ENCODE data around the gene DDX43. TPM values are rescaled to one million over a fixed set of nuclear protein-coding genes. Genes with fewer than 3 reads are reported as not detected.
"Not testable (repeated sequence)": the region's sequence is repeated elsewhere in the genome, so short reads cannot be mapped to it uniquely, and the experiment has no call there.

DDX43 gene
- polyA plus RNA-seq, 1 experiment = 0.13 TPM

- ChIA-PET POLR2A (no interaction called here), CTCF (interaction anchor here (0.6 kb wide), 1 partner anchor 49 kb away, joined by 3 read pairs; no protein-coding TSS in a partner anchor)
- H3K27me3 ChIP-seq (ENCODE audit: control insufficient read depth, insufficient read depth, low read length) = no peaks in the 10 kb centered on the region
- DNase-seq (ENCODE audit: low read depth) = no peak
- no peak for TF ChIP-seq CTCF (IDR thresholded peaks at IDR 0.05; ENCODE audit: insufficient read depth, low read depth, low read length)
- no peak overlapping the region for H3K4me3 ChIP-seq (ENCODE audit: low read depth, low read length)
- H3K36me3 ChIP-seq (ENCODE audit: control insufficient read depth, insufficient read depth, low read length) = no peaks in the 10 kb centered on the region
These were observed 61.4 kb downstream of the DDX43 start for GRCh38 chr6:73455865-73456629.

GRCh38 chr6:73459474-73459873 lies 64.8 kb downstream of the DDX43 start:
- CTCF ChIA-PET; DNase-seq (ENCODE audit: low read depth); POLR2A ChIA-PET; H3K27me3 ChIP-seq (ENCODE audit: control insufficient read depth, insufficient read depth, low read length); H3K4me3 ChIP-seq (ENCODE audit: low read depth, low read length); H3K36me3 ChIP-seq (ENCODE audit: control insufficient read depth, insufficient read depth, low read length): not testable (repeated sequence)

- Histone ChIP-seq H3K36me3 (ENCODE audit: control insufficient read depth, insufficient read depth, low read length) (no peaks in the 10 kb centered on the region), H3K4me3 (ENCODE audit: low read depth, low read length) (no peak overlapping the region), H3K27me3 (ENCODE audit: control insufficient read depth, insufficient read depth, low read length) (no peaks in the 10 kb centered on the region)
- CTCF ChIA-PET = no interaction called here
- POLR2A ChIA-PET = no interaction called here
- no peak for TF ChIP-seq CTCF (IDR thresholded peaks at IDR 0.05; ENCODE audit: insufficient read depth, low read depth, low read length)
- no peak for DNase-seq (ENCODE audit: low read depth)
These were observed 65.4 kb downstream of the DDX43 start for GRCh38 chr6:73460056-73460455.

- no peak for TF ChIP-seq CTCF (IDR thresholded peaks at IDR 0.05; ENCODE audit: insufficient read depth, low read depth, low read length)
- Histone ChIP-seq H3K4me3 (ENCODE audit: low read depth, low read length) (peak within 1 kb of the TSS; percentile 79), H3K36me3 (ENCODE audit: control insufficient read depth, insufficient read depth, low read length) (no peaks in the 10 kb centered on the region), H3K27me3 (ENCODE audit: control insufficient read depth, insufficient read depth, low read length) (no peaks in the 10 kb centered on the region)
- DNase-seq (ENCODE audit: low read depth) = peak; percentile 48
- POLR2A ChIA-PET = interaction anchor here (0.5 to 1.2 kb wide), 5 partner anchors 10 to 1873 kb away, joined by 3 to 10 read pairs (median 6); no protein-coding TSS in a partner anchor
- CTCF ChIA-PET = interaction anchor here (0.6 to 1.5 kb wide), 4 partner anchors 12 to 1788 kb away, joined by 3 to 10 read pairs (median 4); no protein-coding TSS in a partner anchor
These were observed 67.1 kb downstream of the DDX43 start, which contains the start of gene MTO1 for GRCh38 chr6:73461537-73462350. TSS of gene MTO1 (plus strand) at chr6:73461737. CDS start at chr6:73461855, 118 bp downstream.

Small RNA genes within 50 kb of the gene (small RNA-seq; reads per million reads assigned to genes)
- gene RNU6-975P (ENCODE audit: insufficient read length, low read depth, low replicate concordance) (not detected), gene RPL39P3 (ENCODE audit: insufficient read length, low read depth, low replicate concordance) (not detected)

Other genes starting within 250 kb of the DDX43 start
- gene KHDC1L, start 169.3 kb upstream of the DDX43 start, polyA plus RNA-seq (2011; rRNA removed) = 0.31 TPM in 1 of 2 replicates, not detected in the other
- gene KHDC1, start 131.6 kb upstream of the DDX43 start, polyA plus RNA-seq (2011; rRNA removed) = 7.7 and 8.0 TPM in 2 replicates
- gene DPPA5, start 40.6 kb upstream of the DDX43 start, polyA plus RNA-seq (2011; rRNA removed) = not detected in 2 replicates
- not detected in 2 replicates for gene KHDC3L, start 32.2 kb upstream of the DDX43 start, polyA plus RNA-seq (2011; rRNA removed)
- not detected in 2 replicates for gene OOEP, start 24.9 kb upstream of the DDX43 start, polyA plus RNA-seq (2011; rRNA removed)
- gene CGAS, start 57.5 kb downstream of the DDX43 start, polyA plus RNA-seq (2011; rRNA removed) = 1.5 and 2.5 TPM in 2 replicates
- gene MTO1, start 66.9 kb downstream of the DDX43 start, polyA plus RNA-seq (2011; rRNA removed) = 17.7 and 22.3 TPM in 2 replicates
- 20,981 and 25,088 TPM in 2 replicates for gene EEF1A1, start 126.2 kb downstream of the DDX43 start, polyA plus RNA-seq (2011; rRNA removed)

All from BJ (cell line).